ENCODE data around the gene MOK.

The MOK gene

GRCh38 chr14:102297436-102298170 is 7.4 kb downstream of the MOK start:
- Histone ChIP-seq H3K27me3 (ENCODE audit: insufficient read depth, low read depth) (no peaks in the 10 kb centered on the region), H2AFZ (ENCODE audit: low read depth) (no peak overlapping the region), H3K4me3 (IDR thresholded peaks at IDR 0.05; ENCODE audit: insufficient read depth, low read depth, low read length) (no peak overlapping the region), H3K79me2 (ENCODE audit: insufficient read depth, low read depth) (no peaks in the 10 kb centered on the region), H3K27ac (no peak overlapping the region), H3K4me2 (no peak overlapping the region), H4K20me1 (ENCODE audit: insufficient read depth) (no peaks in the 10 kb centered on the region), H3K36me3 (ENCODE audit: insufficient read depth) (no peaks in the 10 kb centered on the region), H3K9ac (no peak overlapping the region), H3K4me1 (ENCODE audit: low read depth, poor library complexity, severe bottlenecking) (no peaks in the 10 kb centered on the region)
- no peak for TF ChIP-seq CTCF (conservative IDR thresholded peaks at IDR 0.05; ENCODE audit: low read depth, low read length)

DNA sequence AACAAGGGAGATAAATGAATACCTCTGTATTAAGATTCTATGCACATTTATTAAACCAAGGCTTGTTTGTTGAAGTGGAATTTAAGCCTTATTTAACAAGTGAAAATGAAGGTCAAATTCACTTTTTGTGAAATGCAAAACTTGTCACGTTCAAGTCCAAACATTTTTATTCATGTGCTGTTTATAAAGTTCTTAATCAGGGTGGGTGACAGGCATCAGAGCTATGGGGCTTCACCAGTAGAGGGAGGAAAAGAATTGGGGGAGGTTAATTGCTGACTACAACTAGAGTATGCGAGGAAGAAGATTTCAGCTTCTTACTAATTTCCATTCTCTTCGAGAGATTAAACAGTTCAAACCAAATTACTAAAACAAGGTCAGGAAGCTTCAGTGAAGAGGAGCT is 9.7 kb downstream of the MOK start:
- H2AFZ ChIP-seq (ENCODE audit: low read depth) = no peak overlapping the region
- H4K20me1 ChIP-seq (ENCODE audit: insufficient read depth) = no peaks in the 10 kb centered on the region
- H3K27ac ChIP-seq = no peak overlapping the region
- no peak overlapping the region for H3K4me3 ChIP-seq (IDR thresholded peaks at IDR 0.05; ENCODE audit: insufficient read depth, low read depth, low read length)
- H3K4me2 ChIP-seq = no peak overlapping the region
- H3K36me3 ChIP-seq (ENCODE audit: insufficient read depth) = no peaks in the 10 kb centered on the region
- TF ChIP-seq CTCF (conservative IDR thresholded peaks at IDR 0.05; ENCODE audit: low read depth, low read length) = no peak
- H3K79me2 ChIP-seq (ENCODE audit: insufficient read depth, low read depth) = no peaks in the 10 kb centered on the region
- no peaks in the 10 kb centered on the region for H3K27me3 ChIP-seq (ENCODE audit: insufficient read depth, low read depth)
- H3K9ac ChIP-seq = no peak overlapping the region
- no peaks in the 10 kb centered on the region for H3K4me1 ChIP-seq (ENCODE audit: low read depth, poor library complexity, severe bottlenecking)

DNA sequence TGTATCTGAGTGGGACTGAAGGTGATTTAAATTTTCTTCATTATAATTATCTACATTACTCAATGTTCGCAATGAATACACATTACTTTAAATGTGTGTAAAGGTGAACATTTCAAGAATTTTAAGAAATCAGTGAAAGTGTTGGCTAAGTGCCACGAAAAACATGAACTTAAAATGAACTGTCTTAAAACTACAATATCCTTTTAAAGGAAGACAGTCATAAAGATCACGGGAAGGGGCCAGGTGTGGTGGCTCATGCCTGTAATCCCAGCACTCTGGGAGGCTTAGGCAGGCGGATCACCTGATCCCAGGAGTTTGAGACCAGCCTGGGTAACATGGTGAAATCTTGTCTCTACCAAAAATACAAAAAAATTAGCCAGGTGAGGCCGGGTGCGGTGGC is 11.2 kb downstream of the MOK start:
- Histone ChIP-seq H3K79me2 (ENCODE audit: insufficient read depth, low read depth) (no peaks in the 10 kb centered on the region), H3K27ac (no peak overlapping the region), H3K9ac (no peak overlapping the region), H3K27me3 (ENCODE audit: insufficient read depth, low read depth) (no peaks in the 10 kb centered on the region), H3K4me2 (no peak overlapping the region), H3K4me3 (IDR thresholded peaks at IDR 0.05; ENCODE audit: insufficient read depth, low read depth, low read length) (no peak overlapping the region), H3K4me1 (ENCODE audit: low read depth, poor library complexity, severe bottlenecking) (no peaks in the 10 kb centered on the region), H3K36me3 (ENCODE audit: insufficient read depth) (no peaks in the 10 kb centered on the region), H4K20me1 (ENCODE audit: insufficient read depth) (no peaks in the 10 kb centered on the region), H2AFZ (ENCODE audit: low read depth) (no peak overlapping the region)
- no peak for TF ChIP-seq CTCF (conservative IDR thresholded peaks at IDR 0.05; ENCODE audit: low read depth, low read length)

GRCh38 chr14:102292441-102292840 is 12.5 kb downstream of the MOK start:
- no peak for TF ChIP-seq CTCF (conservative IDR thresholded peaks at IDR 0.05; ENCODE audit: low read depth, low read length)
- H3K27ac ChIP-seq = no peak overlapping the region
- no peak overlapping the region for H3K9ac ChIP-seq
- no peak overlapping the region for H3K4me3 ChIP-seq (IDR thresholded peaks at IDR 0.05; ENCODE audit: insufficient read depth, low read depth, low read length)
- H3K27me3 ChIP-seq (ENCODE audit: insufficient read depth, low read depth) = no peaks in the 10 kb centered on the region
- H3K4me1 ChIP-seq (ENCODE audit: low read depth, poor library complexity, severe bottlenecking) = no peaks in the 10 kb centered on the region
- H4K20me1 ChIP-seq (ENCODE audit: insufficient read depth) = no peaks in the 10 kb centered on the region
- H3K4me2 ChIP-seq = no peak overlapping the region
- H3K79me2 ChIP-seq (ENCODE audit: insufficient read depth, low read depth) = no peaks in the 10 kb centered on the region
- H3K36me3 ChIP-seq (ENCODE audit: insufficient read depth) = no peaks in the 10 kb centered on the region
- H2AFZ ChIP-seq (ENCODE audit: low read depth) = no peak overlapping the region

Measured in KMS-11 (cell line).